ENCODE data around the gene RAB3A. TPM values are rescaled to one million over a fixed set of nuclear protein-coding genes. Genes with fewer than 3 reads are reported as not detected.

The RAB3A gene
- total and polyA plus RNA-seq, 9 of the 15 experiments (the other 6 are each of a cell fraction or from before 2014, with no cell fraction given) = 0.17 to 5.1 (median 0.90) TPM; not detected in 1

DNA sequence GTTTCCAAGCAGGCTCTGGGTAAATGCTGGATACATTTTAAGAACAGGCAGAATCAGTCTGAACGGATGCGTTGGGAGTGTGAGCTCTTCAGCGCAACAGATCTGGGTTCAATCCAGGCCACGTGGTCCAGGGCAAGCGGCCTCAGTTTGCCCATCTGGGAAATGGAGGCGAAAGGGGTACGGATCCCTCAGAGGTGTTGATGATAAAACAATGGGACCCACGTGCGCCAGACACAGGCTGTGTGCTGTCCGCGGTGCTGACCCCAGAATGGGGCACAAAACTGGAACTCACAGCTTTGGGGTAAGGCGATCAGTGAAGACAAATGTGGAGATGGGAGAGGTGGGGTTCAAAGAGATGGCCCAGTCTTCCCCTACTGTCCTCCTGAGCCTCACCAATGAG is 35.5 kb upstream of the RAB3A start (continued):
- TF ChIP-seq ZNF609 (CRISPR knock-in tag; IDR thresholded peaks at IDR 0.05; ENCODE audit: borderline replicate concordance) (no peak), ZNF224 (CRISPR knock-in tag; IDR thresholded peaks at IDR 0.05) (0 out of 2 replicates have a peak, but pooled peaks have one; percentile 58), MTF1 (CRISPR knock-in tag; IDR thresholded peaks at IDR 0.05; ENCODE audit: borderline replicate concordance) (no peak), BMI1 (IDR thresholded peaks at IDR 0.05; ENCODE audit: low read length) (no peak), POLR2A (conservative IDR thresholded peaks at IDR 0.05) (no peak), MAZ (CRISPR knock-in tag; conservative IDR thresholded peaks at IDR 0.05 in 1 of 2, IDR thresholded peaks at IDR 0.05 in 1 of 2) (peak in 1 of 2 experiments; percentile 14; a peak in 1 of 4 replicates), MAFF (IDR thresholded peaks at IDR 0.05; ENCODE audit: low read length) (no peak), BACH1 (tag; IDR thresholded peaks at IDR 0.05) (no peak), PRMT5 (CRISPR knock-in tag; IDR thresholded peaks at IDR 0.05) (peak; percentile 82), BCOR (IDR thresholded peaks at IDR 0.05) (peak; percentile 67), ZNF165 (CRISPR knock-in tag; IDR thresholded peaks at IDR 0.05; ENCODE audit: borderline replicate concordance) (no peak), SMAD4 (CRISPR knock-in tag; conservative IDR thresholded peaks at IDR 0.05) (no peak), RCOR1 (IDR thresholded peaks at IDR 0.05; ENCODE audit: borderline replicate concordance in 1 of 2, low read depth in 2 of 2, low read length in 2 of 2) (peak in 1 of 2 experiments; percentile 51; a peak in 2 of 4 replicates), ZNF778 (CRISPR knock-in tag; IDR thresholded peaks at IDR 0.05) (no peak), ETV1 (tag; conservative IDR thresholded peaks at IDR 0.05; ENCODE audit: low read depth) (no peak)
- TF ChIP-seq, protein P1, sequence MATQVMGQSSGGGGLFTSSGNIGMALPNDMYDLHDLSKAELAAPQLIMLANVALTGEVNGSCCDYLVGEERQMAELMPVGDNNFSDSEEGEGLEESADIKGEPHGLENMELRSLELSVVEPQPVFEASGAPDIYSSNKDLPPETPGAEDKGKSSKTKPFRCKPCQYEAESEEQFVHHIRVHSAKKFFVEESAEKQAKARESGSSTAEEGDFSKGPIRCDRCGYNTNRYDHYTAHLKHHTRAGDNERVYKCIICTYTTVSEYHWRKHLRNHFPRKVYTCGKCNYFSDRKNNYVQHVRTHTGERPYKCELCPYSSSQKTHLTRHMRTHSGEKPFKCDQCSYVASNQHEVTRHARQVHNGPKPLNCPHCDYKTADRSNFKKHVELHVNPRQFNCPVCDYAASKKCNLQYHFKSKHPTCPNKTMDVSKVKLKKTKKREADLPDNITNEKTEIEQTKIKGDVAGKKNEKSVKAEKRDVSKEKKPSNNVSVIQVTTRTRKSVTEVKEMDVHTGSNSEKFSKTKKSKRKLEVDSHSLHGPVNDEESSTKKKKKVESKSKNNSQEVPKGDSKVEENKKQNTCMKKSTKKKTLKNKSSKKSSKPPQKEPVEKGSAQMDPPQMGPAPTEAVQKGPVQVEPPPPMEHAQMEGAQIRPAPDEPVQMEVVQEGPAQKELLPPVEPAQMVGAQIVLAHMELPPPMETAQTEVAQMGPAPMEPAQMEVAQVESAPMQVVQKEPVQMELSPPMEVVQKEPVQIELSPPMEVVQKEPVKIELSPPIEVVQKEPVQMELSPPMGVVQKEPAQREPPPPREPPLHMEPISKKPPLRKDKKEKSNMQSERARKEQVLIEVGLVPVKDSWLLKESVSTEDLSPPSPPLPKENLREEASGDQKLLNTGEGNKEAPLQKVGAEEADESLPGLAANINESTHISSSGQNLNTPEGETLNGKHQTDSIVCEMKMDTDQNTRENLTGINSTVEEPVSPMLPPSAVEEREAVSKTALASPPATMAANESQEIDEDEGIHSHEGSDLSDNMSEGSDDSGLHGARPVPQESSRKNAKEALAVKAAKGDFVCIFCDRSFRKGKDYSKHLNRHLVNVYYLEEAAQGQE (IDR thresholded peaks at IDR 0.05; ENCODE audit: borderline replicate concordance) = peak; percentile 99
- TF ChIP-seq, protein P1 (CRISPR knock-in tag; IDR thresholded peaks at IDR 0.05; ENCODE audit: low read depth) = peak; percentile 95
